Skin of body (tissue), 2 donors: ENCODE measurements around the gene CYP2A7. TPM values are rescaled to one million over a fixed set of nuclear protein-coding genes. Genes with fewer than 3 reads are reported as not detected.
"Not testable (repeated sequence)": the region's sequence is repeated elsewhere in the genome, so short reads cannot be mapped to it uniquely, and the experiment has no call there.

Source experiments
- DNase-seq: peaks from one replicate; lab custom pipeline; 2025; lab: John Stamatoyannopoulos, UW
- total RNA-seq: library from RNA; depleted of rRNA; stranded (reverse); fragments of >200 nt; gene quantifications from one replicate; pipeline ENCODE4 v1.2.3, GENCODE V29; 2014

The CYP2A7 gene
- total RNA-seq, 1 donor from 2014 or later = not detected

GRCh38 chr19:40842997-40843652, 38.9 kb downstream of the CYP2A7 start:
- not testable (repeated sequence) for DNase-seq

- not testable (repeated sequence) for DNase-seq
Measured at GRCh38 chr19:40842012-40842411, 40.0 kb downstream of the CYP2A7 start.

GRCh38 chr19:40838477-40838876, 43.6 kb downstream of the CYP2A7 start:
- not testable (repeated sequence) for DNase-seq

- no peak for DNase-seq
Measured at GRCh38 chr19:40836754-40837429, 45.1 kb downstream of the CYP2A7 start.

- not testable (repeated sequence) for DNase-seq
Measured at GRCh38 chr19:40833728-40834533, 48.1 kb downstream of the CYP2A7 start.

GRCh38 chr19:40832431-40832790, 49.6 kb downstream of the CYP2A7 start:
- DNase-seq = not testable (repeated sequence)

GRCh38 chr19:40831502-40832430, 50.3 kb downstream of the CYP2A7 start:
- DNase-seq = peak; percentile 70

GRCh38 chr19:40830741-40831140, 51.3 kb downstream of the CYP2A7 start:
- not testable (repeated sequence) for DNase-seq

GRCh38 chr19:40829205-40829604, 52.8 kb downstream of the CYP2A7 start:
- DNase-seq = no peak

GRCh38 chr19:40827386-40828247, 54.4 kb downstream of the CYP2A7 start:
- no peak for DNase-seq

- DNase-seq = not testable (repeated sequence)
Measured at GRCh38 chr19:40826699-40827385, 55.2 kb downstream of the CYP2A7 start.

GRCh38 chr19:40826312-40826698, 55.7 kb downstream of the CYP2A7 start:
- not testable (repeated sequence) for DNase-seq

GRCh38 chr19:40825460-40826095, 56.5 kb downstream of the CYP2A7 start:
- DNase-seq = not testable (repeated sequence)

Other genes starting within 250 kb of the CYP2A7 start
- 17.6 TPM for gene NUMBL, start 191.6 kb downstream of the CYP2A7 start, total RNA-seq
- 18.6 TPM for gene COQ8B, start 165.3 kb downstream of the CYP2A7 start, total RNA-seq
- 29.8 TPM for gene ITPKC, start 165.1 kb downstream of the CYP2A7 start, total RNA-seq
- gene ACTMAP, start 131.8 kb downstream of the CYP2A7 start, total RNA-seq = 1.3 TPM
- 36.6 TPM for gene SNRPA, start 131.0 kb downstream of the CYP2A7 start, total RNA-seq
- 8.8 TPM for gene MIA, start 106.7 kb downstream of the CYP2A7 start, total RNA-seq
- 5.3 TPM for gene RAB4B, start 104.0 kb downstream of the CYP2A7 start, total RNA-seq
- 27.4 TPM for gene EGLN2, start 83.0 kb downstream of the CYP2A7 start, total RNA-seq
- gene CYP2A6, start 31.8 kb downstream of the CYP2A7 start, total RNA-seq = not detected
- 0.20 TPM for gene CYP2B6, start 109.1 kb upstream of the CYP2A7 start, total RNA-seq
- 0.10 TPM for gene CYP2A13, start 206.2 kb upstream of the CYP2A7 start, total RNA-seq
- gene CYP2F1, start 232.2 kb upstream of the CYP2A7 start, total RNA-seq = not detected